Dedifferentiated amniotic fluid mesenchymal stem cell (primary cell): ENCODE results near the gene MCF2.

Experiments
- DNase-seq: peaks from one replicate; pipeline ENCODE4 v3.0.0-alpha.2; 2016; ENCODE audit errors: extremely low spot score

Gene MCF2

DNA sequence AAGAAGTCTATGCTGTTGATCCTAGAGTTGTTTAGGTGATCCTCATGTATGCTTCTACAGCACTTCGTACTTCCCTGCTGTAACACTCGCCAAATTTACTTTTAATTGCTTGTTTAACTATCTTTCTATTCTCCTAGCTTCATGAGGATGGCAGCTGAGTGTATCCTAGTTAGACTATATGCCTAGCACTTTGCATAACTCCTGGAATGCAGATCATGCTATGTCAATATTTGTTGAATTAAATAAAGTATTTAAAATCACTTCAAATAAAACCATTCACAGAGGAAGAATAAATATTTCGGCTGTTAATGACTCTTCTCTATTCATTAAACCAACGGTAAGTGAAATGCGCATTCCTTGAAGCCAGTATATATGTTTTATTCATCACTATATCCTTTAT lies 122.4 kb downstream of the MCF2 start:
- DNase-seq = no peak

DNA sequence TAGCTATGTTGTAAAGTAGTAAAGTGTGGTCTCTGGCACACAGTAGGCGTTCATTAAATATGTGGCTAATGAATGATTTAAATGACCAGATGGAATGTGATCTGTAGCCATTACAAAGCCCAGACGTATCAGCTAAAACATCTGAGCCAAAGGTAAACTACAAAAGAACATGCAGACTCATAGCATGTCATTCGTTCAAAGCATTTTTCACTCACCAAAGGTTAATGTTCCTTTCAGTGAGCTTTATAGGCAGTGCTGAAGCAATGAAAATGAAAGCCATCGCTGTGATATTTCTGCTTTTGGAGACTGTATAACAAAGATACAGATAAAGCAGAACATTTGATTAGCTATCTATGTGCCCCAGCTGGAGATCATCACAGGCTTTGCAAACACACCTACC lies 126.9 kb downstream of the MCF2 start:
- no peak for DNase-seq

DNA sequence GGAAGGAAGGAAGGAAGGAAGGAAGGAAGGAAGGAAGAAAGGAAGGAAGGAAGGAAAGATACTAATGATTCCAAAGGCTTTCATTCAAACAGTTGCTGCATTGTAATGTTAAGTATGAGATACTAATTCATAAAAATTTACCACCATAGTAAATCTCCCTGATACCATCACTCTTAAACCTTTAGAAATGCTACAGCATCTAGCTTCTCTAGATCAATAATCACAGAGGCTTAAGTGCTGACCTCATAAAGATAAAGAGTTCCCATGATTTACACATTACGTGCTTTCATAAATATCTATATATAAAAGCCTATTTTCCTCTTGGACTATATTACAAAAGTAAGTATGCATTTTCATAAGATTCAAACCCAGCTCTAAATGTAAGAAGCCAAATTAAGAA lies 141.0 kb downstream of the MCF2 start:
- DNase-seq = no peak

DNA sequence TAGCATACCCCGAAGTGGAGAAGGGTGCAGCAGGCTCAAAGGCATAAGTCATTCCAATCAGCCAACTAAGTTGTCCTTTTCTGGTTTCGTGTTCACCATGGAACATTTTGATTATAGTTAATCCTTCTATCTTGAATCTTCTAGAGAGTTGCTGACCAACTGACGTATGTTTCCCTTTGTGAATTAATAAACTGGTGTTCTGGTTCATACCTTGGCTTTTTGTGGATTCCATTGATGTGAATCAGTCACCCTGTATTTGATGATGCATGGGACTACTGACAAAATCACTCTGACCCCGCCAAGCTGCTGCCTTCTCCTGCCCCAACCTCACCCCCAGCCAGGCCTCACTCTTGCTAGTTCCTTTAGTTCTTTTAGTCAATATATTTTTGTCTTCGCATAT lies 144.7 kb downstream of the MCF2 start:
- no peak for DNase-seq

DNA sequence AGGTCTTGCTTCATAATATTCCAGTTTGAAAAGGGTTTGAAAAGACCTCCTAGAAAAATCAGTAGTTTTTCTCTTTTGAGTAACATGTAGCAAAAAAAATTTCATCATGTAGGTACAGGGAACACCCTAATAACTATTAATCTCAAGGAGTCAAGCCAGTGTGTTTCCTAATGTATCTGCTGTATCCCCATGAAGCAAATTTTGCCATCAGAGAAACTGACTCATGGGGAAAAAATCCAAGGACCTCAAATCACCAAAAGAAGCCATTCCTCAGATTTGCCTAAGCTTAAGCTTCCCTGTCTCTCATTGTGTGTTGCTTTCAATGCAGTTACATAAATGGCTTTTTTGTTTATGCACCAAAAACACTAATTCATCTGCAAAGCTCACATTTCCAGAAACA lies 147.7 kb downstream of the MCF2 start:
- no peak for DNase-seq

DNA sequence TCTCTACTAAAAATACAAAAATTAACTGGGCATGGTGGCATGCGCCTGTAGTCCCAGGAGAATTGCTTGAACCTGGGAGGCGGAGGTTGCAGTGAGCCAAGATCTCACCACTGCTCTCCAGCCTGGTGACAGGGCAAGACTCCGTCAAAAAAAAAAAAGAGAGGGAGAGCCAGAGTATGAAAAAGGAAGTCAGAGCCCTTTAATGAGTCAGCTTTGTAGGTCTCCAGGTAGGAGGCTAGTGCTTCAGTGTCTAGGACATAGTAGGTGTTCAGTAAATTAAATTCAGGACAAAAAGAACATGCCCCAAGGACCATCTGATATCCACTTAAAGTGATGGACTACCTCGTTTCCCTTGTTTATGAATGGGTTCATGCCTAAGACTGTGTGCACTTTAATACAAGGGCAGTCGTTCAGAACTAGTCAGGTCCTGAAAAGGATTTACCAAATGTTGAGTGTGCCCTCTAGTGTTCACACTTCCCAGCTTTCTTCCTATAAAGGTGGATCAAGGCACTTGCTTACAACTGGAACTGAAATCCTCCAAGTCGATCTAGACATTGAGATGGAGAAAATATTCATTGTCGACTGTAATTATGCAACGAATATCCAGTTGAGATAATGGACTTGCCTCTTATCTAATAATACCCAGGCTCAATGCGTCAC lies 148.5 kb downstream of the MCF2 start:
- DNase-seq = no peak

DNA sequence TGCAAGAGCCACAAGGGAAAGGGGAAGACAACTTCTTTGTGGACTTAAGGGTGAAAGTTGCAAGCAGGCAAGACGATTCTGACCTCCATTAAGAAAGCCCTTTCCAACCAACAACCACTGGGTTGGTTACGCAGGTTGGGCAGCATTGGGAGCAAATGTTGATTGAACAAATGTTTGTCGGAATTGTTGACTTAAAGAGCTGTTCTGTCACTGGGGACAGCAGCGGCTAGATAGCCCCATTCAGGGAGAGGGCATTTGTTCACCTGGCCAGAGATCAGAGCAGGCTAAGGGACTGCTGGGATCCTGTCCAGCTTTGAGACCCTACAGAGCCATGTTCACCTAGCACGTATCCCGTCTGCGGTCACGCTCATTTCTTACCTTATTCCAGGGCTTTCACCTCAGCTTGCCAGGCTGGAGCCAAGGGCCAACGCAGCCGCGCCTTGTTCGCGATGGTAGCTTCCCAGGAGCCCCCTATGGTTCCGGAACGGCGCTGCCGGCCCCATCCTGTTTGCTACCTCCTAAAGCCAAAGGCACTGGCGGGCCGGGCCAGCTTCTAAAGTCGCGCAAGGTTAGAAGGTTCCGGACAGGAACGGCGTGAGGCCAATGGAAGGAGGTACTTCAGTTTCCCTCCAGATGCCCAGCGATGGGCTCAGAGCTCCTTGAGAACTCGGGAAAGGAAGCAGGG lies 152.8 kb downstream of the MCF2 start:
- DNase-seq = no peak

DNA sequence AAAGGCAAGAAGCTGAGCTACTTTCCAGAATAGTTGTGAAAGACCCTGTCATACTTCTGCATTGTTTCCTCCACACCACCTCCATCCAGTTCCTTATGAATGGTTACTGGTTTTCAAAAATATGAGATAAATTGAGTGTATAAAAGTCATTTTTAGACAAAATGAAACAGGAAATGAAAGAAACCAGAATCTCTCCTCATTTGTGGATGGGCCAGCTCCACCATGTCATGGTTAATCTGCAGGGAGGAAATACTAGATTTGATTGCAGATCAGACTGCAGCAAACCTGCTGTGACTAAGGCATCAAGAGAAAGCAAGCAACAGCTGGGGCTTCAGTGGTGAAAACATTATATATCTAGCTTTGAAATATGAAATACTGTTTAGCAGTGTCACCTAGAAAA lies 153.6 kb downstream of the MCF2 start:
- DNase-seq = no peak

DNA sequence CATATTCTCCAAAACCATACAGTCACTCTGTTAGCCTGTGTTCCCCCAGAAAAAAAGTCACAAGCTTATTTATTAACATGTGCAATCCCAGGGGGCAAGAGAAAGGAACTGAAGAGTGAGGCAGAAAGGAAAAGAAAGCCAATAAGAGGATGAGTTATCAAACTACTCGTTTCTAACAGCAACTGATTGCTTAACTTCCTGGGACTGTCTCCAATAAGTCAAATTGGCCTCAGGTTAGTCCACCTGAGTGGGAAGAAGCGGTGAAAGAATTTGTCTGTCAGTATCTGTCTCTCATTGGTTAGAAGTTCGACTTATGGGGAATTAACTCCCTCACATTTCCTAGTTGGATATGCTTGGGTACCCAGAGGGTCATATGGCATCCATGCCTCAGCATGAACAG lies 163.4 kb downstream of the MCF2 start:
- DNase-seq = no peak

DNA sequence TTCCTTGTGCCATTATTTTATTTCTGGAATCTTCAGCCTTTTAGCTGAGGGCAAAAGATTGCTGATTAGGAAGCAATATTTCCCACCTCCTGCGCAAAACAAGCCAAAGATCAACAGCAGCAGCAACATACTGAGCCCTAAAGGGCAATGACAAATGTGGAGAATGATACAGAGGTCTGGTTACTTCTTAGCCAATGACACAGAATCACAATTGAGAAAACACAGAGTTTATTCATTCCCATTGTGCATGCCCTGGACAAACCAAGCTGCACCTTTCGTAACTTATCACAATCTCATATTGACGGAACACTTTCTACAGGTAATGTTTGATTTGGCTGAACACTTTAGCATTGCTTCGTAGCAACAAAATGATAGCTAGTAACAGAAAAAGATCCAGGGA lies 164.0 kb downstream of the MCF2 start:
- DNase-seq = no peak

DNA sequence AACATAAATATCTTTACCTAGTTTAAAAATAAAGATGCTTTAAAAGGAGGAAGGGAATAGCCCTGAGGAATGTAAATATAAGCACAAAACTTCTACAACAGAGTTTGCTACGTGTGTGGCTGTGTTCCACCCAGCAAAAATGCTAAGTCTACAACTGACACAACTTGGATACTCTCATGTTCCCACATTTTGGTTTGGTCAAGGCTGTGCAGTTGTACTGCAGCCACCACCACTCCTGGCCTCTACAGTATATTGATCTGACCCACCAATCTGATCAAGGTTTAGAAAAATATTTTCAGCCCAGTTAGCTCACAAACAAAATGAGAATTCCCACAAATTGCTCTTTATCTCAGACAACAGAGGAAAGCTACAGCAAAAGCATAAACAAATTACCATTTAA lies 165.3 kb downstream of the MCF2 start:
- no peak for DNase-seq

DNA sequence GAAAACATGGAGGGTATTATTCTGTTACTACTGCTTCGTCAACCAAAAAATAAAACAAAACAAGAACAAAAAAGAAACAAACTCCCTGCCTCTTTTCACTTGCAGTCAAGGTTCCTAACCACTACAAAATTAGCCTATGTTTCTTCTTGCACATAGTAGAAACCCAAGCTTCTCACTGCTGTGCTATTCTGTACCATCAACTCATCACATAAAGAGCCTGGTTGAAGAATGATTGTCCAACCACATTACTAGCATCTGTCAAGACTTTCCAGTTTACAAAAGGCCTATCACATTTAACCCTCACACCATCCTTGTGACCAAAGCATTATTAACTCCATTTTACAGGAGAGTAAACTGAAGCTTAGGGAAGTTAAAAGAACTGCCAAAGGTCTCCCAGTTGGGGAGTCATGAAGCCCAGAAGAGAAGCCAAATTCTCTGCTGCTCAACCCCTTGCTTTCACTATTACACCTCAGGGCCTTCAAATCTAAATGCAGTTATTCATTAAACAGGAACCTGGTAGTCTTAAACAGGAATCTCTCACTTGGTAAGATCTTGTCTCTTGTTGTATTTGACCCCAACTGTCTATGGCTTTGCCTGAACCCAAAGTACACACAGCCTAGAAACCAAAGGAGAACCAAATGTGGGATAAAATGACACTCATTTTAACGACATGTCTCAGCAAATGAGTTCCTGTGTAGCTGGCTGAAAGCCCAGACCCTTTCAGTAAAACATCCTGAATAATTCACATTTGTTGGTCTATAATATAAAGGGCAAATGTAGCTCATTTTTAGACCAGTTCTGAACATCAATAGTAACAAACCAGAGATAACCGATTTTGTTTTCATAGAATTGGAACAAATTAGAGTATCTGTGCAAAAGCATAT lies 168.8 kb downstream of the MCF2 start:
- no peak for DNase-seq

DNA sequence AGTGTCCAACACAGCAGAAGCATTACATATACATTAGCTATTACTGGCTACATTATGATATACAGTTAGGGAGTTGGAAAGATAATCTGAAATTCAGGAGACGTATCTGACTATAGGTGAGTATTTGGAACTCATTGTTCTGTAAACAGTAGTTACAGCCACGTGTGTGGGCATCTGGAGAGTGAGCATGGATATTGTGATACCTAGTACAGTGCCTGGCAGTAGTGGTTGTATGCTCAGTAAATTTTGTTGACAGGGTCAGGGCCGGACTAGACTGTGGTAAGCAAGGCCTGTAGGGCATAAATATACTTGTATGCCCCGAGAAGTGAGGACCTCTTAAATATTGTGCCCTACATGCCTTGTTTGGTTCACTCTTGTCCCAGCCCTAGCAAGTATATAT lies 174.5 kb downstream of the MCF2 start:
- DNase-seq = no peak

DNA sequence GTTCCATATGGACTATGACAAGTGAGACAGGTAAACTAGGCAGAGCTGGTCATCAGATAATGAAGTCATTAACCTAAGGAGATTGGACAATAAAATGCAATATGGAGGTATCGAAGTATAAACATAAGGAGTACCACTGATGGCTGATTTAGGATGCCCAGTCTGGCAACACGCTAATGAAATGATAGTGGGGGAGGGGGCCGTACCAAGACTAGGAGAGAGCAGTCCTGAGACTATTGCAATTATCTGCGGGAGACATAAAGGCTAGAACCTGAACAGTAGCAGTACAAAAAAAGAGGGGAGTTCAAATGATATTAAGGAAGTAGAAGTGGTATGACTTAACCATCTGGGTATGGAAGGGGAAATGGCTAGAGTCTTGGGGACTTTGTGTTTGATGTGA lies 175.1 kb downstream of the MCF2 start:
- no peak for DNase-seq
